Measurements from ENCODE around the gene GPRASP3.

- TF ChIP-seq RXRA (IDR thresholded peaks at IDR 0.05), result no peak
- no peak for TF ChIP-seq JUND (IDR thresholded peaks at IDR 0.05)
- no peak for TF ChIP-seq CTCF (IDR thresholded peaks at IDR 0.05; ENCODE audit: low read depth, low read length, missing input control)
- TF ChIP-seq MAX (IDR thresholded peaks at IDR 0.05), result no peak
- TF ChIP-seq RAD21 (IDR thresholded peaks at IDR 0.05), result no peak
- TF ChIP-seq SP1 (IDR thresholded peaks at IDR 0.05), result no peak
- no peak for TF ChIP-seq NR2F2 (IDR thresholded peaks at IDR 0.05)
- TF ChIP-seq GABPA (IDR thresholded peaks at IDR 0.05 in 1 of 2, conservative IDR thresholded peaks at IDR 0.05 in 1 of 2), result no peak
- TF ChIP-seq TAF1 (conservative IDR thresholded peaks at IDR 0.05), result no peak
- TF ChIP-seq REST (IDR thresholded peaks at IDR 0.05), result no peak
- TF ChIP-seq ATF3 (IDR thresholded peaks at IDR 0.05), result no peak
- no peak for TF ChIP-seq FOXA2 (IDR thresholded peaks at IDR 0.05)
- TF ChIP-seq ZBTB33 (IDR thresholded peaks at IDR 0.05), result no peak
- TF ChIP-seq YY1 (IDR thresholded peaks at IDR 0.05), result no peak
Observed at GRCh38 chrX:102728646-102729045, 8.1 kb downstream of the GPRASP3 start.

Measured in liver (tissue), 3 donors.